ENCODE measurements around the gene CMTM4.
"Not testable (repeated sequence)": the region's sequence is repeated elsewhere in the genome, so short reads cannot be mapped to it uniquely, and the experiment has no call there.

CMTM4 gene

DNA sequence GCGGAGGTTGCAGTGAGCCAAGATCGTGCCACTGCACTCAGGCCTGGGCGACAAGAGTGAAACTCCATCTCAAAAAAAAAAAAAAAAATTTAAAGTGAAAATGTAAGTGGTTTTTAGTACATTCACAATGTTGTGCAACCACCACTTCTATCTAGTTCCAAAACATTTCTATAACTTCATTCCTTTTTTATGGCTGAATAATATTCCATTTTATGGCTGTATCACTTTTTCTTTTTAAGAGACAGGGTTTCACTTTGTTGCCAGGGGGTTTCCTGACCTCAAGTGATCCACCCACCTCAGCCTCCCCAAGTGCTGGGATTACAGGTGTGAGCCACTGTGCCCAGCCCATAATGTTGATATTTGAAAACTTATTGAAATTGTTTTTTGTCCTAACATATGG is 103.7 kb downstream of the CMTM4 start:
- DNase-seq (ENCODE audit: low spot score): no peak

DNA sequence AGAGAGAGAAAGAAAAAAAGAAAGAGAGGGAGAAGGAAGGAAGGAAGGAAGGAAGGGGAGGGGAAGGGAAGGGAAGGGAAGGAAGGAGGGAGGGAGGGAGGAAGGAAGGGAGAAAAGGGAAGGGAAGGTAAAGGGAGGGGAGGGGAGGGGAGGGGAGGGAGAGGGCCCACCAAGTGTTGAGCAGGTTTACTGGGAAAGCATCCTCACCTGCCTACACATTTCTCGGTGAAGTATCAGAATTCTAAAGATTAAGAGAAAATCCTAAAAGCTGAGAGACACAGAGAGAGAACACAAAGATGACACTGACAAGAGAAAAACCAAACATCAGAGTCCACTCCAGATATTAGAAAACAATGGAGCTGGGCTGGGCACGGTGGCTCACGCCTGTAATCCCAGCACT is 104.3 kb downstream of the CMTM4 start:
- no peak for DNase-seq (ENCODE audit: low spot score)

DNA sequence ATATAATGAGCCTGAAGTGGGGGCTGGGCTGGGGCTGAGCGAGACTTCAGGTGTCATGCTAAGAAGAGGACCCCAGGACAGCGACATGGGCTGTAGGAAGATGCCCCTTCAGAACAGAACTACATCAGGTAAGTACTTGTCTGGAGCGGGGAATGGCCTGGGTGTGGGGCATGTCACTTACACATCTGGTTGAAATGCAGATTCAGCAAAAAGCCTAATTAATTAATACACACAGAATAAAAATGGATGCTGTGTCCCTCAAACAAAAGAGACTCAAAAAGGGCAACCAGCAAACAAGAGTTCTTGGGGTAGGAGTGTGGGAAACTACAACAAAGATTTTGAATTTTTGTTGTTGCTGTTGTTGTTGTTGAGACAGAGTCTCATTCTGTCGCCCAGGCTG is 105.5 kb downstream of the CMTM4 start:
- DNase-seq (ENCODE audit: low spot score): no peak

DNA sequence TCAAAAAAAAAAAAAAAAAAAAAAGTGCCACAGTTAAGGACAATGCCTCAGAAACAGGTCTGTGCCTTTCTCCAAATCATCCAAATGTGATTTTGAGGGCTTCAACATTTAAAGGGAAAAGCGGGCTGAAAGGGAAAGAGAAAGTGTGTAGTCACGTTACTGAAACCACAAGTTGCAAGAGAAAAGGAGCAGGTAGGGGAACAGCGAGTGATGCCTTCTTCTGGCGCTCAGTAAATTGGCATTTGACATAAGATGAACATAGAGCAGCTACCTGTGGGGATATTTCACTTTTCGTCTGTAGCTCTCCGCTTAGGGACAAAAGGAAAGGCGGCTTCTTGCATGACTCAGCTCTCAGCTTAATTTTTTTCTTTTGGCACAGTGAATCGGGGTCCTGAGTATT is 106.2 kb downstream of the CMTM4 start:
- no peak for DNase-seq (ENCODE audit: low spot score)

DNA sequence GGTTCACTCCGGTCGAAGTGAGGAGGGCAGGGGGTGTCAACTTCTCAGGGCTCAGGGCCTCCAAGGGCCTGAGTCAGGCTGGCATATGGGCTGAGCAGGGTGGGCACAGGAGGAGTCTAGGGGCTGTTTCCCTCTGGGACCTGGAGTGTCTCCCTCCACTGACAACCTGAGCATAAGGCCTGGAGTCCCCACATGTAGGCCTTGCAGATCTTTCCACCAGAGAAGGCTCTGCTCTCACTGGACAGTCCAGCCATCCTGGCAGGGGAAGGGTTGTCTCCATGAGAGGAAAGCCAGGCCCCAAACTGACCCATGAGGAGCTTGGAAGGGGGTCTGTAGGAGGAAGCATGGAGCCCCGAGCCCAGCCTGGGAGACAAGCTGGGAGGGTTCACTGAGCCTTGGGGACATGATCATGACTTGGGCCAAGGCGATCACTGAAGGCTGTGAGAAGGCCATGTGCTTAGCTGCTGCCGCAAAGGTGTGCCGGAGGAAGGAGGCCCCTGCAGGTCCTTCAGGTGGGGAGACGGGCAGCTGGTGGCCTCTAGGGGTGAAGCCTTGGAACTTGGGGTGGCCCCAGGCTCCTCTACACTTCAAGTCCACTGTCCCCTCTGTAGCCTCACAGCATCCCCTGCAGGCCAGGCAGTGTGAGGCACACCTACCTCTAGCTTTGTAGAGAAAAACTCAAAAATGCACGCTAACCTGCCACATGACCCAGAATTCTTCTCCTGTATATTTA is 107.4 kb downstream of the CMTM4 start:
- DNase-seq (ENCODE audit: low spot score): peak; percentile 50

DNA sequence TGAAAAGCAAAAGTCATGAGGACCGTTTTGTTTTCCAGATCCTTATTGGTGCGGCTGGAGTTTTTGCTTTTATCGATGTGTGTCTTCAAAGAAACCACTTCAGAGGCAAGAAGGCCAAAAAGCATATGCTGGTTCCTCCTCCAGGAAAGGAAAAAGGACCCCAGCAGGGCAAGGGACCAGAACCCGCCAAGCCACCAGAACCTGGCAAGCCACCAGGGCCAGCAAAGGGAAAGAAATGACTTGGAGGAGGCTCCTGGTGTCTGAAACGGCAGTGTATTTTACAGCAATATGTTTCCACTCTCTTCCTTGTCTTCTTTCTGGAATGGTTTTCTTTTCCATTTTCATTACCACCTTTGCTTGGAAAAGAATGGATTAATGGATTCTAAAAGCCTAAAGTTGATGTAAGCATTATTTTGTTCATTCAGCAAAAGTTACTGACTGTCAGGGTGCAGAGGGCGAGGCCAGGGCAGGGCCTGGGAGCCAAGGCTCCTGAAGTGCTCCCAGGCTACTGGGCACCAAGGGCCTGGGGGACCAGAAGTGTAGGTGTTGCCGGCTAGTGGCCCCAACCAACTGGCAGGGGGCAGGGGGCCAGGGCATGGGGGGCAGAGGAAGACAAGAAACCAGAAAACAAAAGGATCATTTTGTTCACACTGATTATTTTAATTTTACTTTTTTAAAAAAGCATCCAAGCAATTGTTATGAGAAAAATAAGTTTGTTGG is 108.5 kb downstream of the CMTM4 start:
- no peak for DNase-seq (ENCODE audit: low spot score)

DNA sequence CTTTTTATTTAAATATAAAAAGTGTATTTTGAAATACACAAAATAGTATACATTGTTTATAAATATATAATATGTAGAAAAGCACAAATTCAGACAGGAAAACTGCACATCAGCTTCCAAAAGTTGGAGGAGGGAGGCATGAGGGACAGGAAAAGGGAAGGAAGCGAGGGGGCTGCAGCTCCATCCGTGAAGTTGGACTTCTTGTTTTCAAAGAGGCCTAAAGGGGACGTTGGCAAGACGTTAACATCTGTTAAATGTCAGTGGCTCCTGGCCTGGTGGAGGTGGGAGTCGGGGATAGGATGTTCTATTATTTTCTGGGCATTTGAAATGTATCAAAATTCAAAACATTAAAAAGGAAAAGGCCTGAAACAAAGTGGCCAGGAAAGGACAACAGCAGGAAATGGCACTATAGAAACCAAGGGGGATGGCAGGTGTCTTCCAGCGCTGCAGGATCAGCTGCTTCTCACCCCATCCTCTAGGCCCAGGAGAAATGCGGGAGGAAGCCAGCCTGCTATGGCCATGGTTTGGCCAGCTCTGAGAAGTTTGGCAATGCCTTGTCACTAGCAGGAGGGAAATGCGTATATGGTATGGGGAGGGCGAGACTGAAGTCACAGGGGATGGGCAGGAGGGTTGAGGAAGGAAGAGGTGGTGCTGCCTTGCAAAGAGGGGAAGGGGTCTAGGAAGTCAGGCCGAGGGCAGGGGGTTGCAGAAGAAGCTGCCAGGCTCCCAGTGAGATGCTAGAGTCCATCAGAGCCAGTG is 110.9 kb downstream of the CMTM4 start:
- DNase-seq (ENCODE audit: low spot score): no peak

DNA sequence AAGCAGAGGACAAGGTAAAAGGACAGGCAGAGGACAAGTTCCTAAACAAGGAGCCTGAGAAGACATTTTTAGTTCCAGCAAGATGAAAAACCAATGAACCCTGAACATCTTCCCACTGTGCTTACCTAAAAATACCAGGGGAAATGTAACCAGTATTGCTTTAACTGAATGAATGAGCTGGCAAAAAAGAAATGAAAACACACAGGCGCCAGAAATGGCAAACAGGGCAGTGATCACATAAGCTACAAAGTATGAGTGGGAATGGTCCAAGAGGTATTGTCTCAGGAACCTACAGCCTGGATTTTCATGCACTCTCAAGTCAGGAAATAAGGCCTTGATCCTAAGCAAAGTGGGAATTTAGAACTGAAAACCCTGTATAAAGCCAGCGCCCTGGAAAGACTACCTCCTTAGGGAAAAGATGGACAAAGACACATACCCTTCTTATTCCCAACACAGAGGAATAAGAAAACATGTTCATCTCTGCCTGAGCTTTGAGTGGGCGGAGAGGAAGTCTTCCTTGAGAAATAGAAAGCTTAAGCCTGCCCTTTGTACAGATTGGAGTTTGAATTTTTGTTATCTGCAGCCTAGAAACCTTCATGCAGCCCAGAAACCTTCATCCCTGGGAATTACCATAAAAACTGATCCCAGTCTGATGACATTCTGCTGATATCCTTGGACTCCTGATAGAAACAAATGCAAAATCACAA is 115.1 kb downstream of the CMTM4 start:
- DNase-seq (ENCODE audit: low spot score): no peak

DNA sequence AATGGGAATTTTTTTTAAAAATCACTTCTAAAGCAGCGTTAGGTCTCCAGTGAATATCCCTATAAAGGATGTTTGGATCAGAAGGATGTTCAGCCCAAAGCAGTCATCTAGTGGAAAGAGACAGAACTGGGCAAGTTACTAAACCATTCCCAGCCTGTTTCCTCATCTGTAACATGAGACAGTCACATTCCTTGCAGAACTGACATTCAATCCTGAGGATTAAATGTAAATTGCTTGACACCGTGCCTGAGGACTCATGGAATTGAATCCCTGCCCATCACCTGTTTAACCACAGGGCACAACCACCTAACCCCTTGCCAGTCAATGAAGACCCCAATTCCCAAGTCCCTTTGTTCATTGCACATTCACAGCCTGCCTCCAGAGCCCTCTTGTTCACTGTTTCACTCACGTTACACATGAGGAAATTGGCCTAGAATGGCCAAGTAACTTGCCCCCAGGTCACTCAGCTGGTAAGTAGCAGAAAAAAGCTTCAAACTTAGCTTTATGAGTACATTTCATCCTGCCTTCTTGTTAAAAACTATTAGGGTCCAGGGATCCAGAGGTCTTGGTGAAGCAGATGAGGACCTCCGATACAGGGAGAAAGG is 115.8 kb downstream of the CMTM4 start:
- DNase-seq (ENCODE audit: low spot score): no peak

DNA sequence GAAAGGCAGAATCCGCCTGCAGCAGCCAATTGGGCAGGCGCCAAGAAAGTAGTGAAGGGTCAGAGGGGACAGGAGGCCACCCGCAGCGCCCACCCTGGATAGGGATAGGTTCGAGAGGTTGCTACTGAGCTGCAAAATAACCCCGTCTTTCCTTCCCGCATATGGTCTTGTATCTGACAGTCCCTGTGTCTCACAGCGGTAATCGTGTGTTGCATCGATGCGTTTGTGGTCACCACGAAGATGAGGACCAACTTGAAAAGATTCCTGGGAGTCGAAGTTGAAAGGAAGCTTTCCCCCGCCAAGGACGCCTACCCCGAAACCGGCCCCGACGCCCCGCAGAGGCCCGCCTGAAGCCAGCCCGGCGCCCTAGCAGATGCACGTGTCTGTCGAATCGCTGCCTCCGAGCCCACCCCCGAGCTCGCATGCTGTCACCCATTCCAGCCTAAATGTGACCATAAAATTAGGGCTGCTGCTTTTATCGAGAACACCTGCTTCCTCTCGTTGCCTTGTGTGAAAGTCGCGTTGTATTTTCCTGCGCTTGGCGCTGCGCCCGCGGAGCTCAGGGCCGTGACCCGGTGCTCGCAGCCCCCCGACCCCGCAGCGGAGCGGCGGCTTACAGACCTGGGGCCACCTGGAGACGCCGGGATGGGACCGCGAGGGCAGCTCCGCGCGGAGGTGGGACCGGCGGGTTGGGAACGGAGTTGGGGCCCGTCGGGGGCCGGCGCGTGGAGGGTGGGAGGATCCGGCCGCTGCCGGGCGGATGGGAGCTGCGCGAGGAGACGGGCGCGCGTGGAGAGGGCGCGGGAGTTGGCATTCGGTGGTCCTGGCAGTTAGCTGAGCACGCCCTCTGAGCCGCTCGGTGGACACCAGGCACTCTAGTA is 117.7 kb downstream of the CMTM4 start, which contains the start of gene CMTM2:
Gene CMTM2 (plus strand): TSS at position 813 of the 881 bp plus-strand sequence. CDS start 145 bp downstream, outside the sequence.
- no peak for DNase-seq (ENCODE audit: low spot score)

DNA sequence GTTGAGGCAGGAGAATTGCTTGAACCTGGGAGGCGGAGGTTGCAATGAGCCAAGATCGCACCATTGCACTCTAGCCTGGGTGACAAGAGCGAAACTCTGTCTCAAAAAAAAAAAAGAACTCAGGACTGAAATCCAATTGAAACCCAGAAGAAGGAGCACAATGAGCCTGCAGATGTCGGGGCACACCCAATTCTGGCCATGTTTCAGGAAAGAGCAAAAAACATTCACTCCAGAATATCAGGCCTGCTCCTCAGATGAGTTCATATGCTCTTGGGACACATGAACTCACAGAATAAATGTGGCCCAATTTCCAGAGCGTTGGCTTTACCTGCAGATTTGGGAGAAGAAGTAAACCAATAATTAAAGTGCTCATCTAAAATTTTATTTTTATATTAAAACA is 120.2 kb downstream of the CMTM4 start:
- no peak for DNase-seq (ENCODE audit: low spot score)

DNA sequence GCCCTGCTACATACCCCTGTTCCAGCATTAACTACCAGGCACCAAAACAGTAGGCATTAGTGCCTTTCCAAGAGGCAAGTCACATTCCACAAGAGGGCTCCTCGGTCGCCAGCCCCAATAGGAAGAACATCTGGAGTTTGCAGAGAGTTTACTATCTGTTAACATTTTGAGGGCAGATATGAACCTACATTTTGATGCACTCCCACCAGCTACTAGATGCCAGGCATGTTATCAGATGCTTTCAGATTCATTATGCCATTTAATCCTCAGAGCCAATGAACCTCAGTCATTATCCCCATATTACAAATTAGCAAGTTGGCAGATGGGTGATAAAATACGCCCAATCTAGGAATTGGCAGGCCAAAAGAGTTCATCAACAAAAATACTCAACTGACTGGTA is 121.5 kb downstream of the CMTM4 start:
- DNase-seq (ENCODE audit: low spot score): no peak

DNA sequence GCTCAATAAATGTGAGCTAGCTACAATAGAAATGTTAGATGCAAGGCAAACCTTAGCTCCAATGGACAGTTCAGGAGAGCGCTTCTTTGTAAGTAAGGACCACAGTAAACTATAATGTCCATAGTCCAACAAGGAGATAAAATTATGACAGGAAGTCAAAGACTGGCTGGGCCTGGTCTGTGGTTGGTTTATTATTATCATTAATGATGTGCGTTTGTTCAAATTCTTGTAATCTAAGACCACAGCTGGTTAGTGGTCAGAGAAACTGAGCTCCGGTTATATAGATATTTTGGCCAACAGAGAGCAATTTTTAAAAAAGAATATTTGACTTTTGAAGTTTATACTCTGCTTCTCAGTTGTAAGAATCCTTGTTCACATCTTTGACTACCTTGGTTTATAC is 122.0 kb downstream of the CMTM4 start:
- DNase-seq (ENCODE audit: low spot score): no peak

DNA sequence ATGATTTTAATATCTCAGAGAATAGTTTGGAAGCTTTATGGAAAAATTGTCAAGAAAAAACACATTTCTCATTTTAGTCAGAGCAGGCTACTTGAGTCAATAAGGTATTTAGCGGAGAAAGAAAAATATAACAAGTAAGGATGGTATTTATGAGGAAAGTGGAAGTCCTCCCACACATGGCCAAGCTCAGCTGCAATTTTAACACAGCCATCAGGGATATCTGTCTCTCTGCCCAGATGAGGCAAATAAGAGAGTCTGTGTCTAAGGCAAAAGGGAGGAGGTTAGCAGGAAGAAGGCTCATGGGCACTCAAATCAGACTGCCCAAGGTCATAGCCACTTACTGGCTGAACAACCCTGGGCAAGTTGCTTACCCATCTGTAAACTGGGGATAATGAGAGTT is 122.5 kb downstream of the CMTM4 start:
- DNase-seq (ENCODE audit: low spot score): no peak

DNA sequence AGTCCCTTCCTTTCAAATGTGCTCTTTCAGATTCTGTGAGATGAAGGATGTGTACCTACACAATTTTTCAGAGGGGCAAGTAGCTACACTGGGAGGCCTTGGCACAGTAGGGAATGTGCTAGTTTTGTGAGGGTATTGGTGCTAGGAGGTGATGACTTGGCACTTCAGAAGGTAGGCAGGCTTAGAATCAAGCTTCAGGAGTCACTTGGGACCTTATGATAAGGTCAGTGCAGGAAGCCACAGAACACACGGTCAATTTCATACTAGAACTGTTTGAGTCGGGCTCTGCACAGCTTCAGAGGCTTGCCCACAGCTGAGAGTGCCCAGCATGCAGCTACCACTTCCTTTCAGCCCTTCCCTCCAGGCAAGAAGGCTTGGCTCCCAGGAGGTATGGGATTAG is 124.2 kb downstream of the CMTM4 start:
- no peak for DNase-seq (ENCODE audit: low spot score)

DNA sequence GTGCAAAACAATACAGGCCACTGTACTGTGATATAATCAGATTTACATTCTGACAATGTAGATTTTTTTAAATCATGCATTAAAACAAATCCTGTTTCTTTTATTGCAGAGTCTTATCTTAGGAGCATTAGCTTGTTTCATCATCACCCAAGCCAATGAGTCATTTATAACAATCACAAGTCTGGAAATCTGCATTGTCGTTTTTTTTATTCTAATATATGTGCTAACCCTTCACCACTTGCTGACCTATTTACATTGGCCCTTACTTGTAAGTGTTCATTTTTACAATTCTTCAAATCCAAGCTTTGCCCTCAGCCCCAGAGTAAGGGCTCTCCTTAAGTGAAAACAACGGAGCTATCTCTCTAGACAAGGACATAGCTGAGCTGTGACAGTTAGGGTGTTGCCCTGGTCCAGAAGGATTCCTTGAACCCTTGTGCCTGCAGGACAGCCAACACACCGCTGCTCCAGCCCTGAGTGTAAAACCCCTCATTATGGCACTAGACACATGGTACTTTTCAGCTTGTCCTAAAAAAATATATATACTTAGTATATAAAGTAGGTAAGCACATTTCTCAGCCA is 126.6 kb downstream of the CMTM4 start:
- DNase-seq (ENCODE audit: low spot score): no peak

DNA sequence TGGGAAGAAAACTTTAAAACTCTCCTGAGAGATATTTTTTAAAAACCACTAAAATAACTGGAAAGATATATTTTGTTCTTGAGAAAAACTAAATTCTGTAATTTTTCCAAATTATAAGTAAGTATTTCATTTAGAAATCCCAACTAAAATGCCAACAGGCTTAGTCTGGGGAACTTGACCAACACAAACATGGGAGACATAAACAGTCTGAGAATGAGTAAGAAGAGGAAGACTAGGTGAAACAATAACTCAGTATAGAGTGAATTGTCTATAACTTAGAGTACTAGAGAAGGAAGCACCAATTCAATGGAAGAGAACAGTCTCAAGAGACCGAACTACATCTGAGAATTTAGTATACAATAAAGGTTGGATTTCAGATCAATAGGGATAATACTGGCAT is 127.4 kb downstream of the CMTM4 start:
- no peak for DNase-seq (ENCODE audit: low spot score)

DNA sequence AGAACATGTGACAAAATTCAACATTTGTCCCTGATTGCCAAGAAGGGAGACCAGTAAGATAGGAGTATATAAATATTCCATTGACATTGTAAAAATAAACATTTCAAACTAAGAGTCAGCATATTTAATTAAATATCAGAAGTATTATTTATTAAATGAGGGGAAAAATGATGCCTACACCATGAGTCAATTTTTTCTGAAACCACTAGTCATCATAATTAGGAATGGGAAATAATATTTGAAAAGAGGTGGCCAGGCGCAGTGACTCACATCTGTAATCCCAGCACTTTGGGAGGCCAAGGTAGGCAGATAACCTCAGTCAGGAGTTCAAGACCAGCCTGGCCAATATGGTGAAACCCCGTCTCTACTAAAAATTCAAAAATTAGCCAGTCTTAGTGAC is 128.2 kb downstream of the CMTM4 start:
- no peak for DNase-seq (ENCODE audit: low spot score)

DNA sequence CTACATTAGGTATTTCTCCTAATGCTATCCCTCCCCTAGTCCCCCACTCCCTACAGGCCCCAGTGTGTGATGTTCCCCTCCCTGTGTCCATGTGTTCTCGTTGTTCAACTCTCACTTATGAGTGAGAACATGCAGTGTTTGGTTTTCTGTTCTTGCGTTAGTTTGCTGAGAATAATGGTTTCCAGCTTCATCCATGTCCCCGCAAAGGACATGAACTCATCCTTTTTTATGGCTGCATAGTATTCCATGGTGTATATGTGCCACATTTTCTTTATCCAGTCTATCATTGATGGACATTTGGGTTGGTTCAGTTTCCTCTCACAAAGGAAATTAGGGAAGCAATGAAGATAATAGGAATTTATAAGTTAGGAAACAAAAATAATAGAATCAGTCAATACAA is 129.3 kb downstream of the CMTM4 start:
- DNase-seq (ENCODE audit: low spot score): not testable (repeated sequence)

Measured in germinal center (tissue), 1 donor.